MM.1S (cell line): ENCODE measurements around the gene MAP3K5.
"Not testable (repeated sequence)": the region's sequence is repeated elsewhere in the genome, so short reads cannot be mapped to it uniquely, and the experiment has no call there.

Source experiments
- DNase-seq: peaks from one replicate; pipeline ENCODE4 v3.0.0-alpha.2; 2015
- H2AFZ ChIP-seq: fragments of 300-600 bp; sonication (generic); 2 replicates; pipeline ENCODE4 v1.6.0; 2016; ENCODE audit warnings: antibody characterized with exemption, low read length
- H3F3A ChIP-seq: fragments of 300-600 bp; sonication (generic); 2 replicates; pipeline ENCODE4 v1.6.1; 2016; ENCODE audit warnings: mild to moderate bottlenecking, antibody characterized with exemption, low read length, moderate library complexity, mixed read lengths; ENCODE audit not compliant: insufficient read depth
- H3K27ac ChIP-seq: fragments of 300-600 bp; sonication (generic); 2 replicates; pipeline ENCODE4 v1.5.1; 2016; ENCODE audit warnings: mild to moderate bottlenecking, low read length
- H3K27me3 ChIP-seq: fragments of 300-600 bp; sonication (generic); replicated peaks from 2 replicates; pipeline ENCODE4 v1.6.0; 2016; ENCODE audit warnings: low read length; ENCODE audit not compliant: insufficient read depth
- H3K36me3 ChIP-seq: fragments of 300-600 bp; sonication (generic); replicated peaks from 2 replicates; pipeline ENCODE4 v1.6.1; 2016; ENCODE audit warnings: mild to moderate bottlenecking, low read length, mixed read lengths; ENCODE audit not compliant: insufficient read depth
- H3K4me1 ChIP-seq: fragments of 300-600 bp; sonication (generic); 2 replicates; pipeline ENCODE4 v1.6.1; 2016; ENCODE audit warnings: low read length, mixed read lengths
- H3K4me2 ChIP-seq: fragments of 300-600 bp; sonication (generic); 2 replicates; pipeline ENCODE4 v1.6.0; 2016; ENCODE audit warnings: low read depth, low read length
- H3K4me3 ChIP-seq: fragments of 300-600 bp; sonication (generic); 2 replicates; pipeline ENCODE4 v1.5.1; 2016; ENCODE audit warnings: low read length, mixed read lengths
- H3K79me2 ChIP-seq: fragments of 300-600 bp; sonication (generic); 2 replicates; pipeline ENCODE4 v1.6.1; 2016; ENCODE audit warnings: mixed run types, low read length, mixed read lengths
- H3K9ac ChIP-seq: fragments of 300-600 bp; sonication (generic); 2 replicates; pipeline ENCODE4 v1.6.1; 2016; ENCODE audit warnings: low read length, mixed read lengths
- H3K9me2 ChIP-seq: fragments of 300-600 bp; sonication (generic); replicated peaks from 2 replicates; pipeline ENCODE4 v1.6.1; 2016; ENCODE audit warnings: mild to moderate bottlenecking, low read length, mixed read lengths; ENCODE audit not compliant: insufficient read depth
- H3K9me3 ChIP-seq: fragments of 300-600 bp; sonication (generic); replicated peaks from 2 replicates; pipeline ENCODE4 v1.6.1; 2016; ENCODE audit warnings: mild to moderate bottlenecking, low read length, mixed read lengths; ENCODE audit not compliant: insufficient read depth
- H4K20me1 ChIP-seq: fragments of 300-600 bp; sonication (generic); 2 replicates; pipeline ENCODE4 v1.6.1; 2016; ENCODE audit warnings: mild to moderate bottlenecking, low read length, moderate library complexity, mixed read lengths; ENCODE audit not compliant: insufficient read depth
- EZH2 ChIP-seq: fragments of 300-600 bp; sonication (generic); optimal IDR thresholded peaks from 2 replicates; pipeline ENCODE3; 2017; ENCODE audit warnings: low read depth, mild to moderate bottlenecking, antibody characterized with exemption, low read length, mixed read lengths
- EZH2phosphoT487 ChIP-seq: fragments of 300-600 bp; sonication (generic); IDR thresholded peaks from 2 replicates; pipeline ENCODE4 v1.6.1; 2018; ENCODE audit warnings: antibody characterized with exemption, low read length
- TF ChIP-seq, protein P1 (sequence below): fragments of 300-600 bp; sonication (generic); IDR thresholded peaks from 2 replicates; pipeline ENCODE4 v1.5.1; 2016; ENCODE audit warnings: antibody characterized with exemption, low read length, mixed read lengths

MAP3K5 gene

DNA sequence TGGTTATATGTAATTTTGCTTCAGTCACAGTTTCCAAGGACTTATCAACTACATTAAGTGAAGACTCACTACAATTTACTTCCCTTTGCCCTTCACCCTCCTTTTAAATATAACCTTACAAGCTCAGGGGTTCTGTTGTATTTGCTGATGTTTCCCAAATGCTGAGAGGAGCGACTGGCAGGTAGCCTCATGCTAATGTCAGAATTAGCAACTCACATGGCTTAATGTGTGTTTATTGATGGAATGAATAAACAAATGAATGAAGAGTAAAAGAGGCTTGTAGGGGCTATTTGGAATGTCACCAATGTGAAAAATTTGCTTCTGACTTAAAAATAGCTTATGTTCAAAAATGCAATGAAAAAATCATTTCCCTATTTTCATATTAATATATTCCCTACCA lies 200.7 kb downstream of the MAP3K5 start:
- TF ChIP-seq, protein P1, sequence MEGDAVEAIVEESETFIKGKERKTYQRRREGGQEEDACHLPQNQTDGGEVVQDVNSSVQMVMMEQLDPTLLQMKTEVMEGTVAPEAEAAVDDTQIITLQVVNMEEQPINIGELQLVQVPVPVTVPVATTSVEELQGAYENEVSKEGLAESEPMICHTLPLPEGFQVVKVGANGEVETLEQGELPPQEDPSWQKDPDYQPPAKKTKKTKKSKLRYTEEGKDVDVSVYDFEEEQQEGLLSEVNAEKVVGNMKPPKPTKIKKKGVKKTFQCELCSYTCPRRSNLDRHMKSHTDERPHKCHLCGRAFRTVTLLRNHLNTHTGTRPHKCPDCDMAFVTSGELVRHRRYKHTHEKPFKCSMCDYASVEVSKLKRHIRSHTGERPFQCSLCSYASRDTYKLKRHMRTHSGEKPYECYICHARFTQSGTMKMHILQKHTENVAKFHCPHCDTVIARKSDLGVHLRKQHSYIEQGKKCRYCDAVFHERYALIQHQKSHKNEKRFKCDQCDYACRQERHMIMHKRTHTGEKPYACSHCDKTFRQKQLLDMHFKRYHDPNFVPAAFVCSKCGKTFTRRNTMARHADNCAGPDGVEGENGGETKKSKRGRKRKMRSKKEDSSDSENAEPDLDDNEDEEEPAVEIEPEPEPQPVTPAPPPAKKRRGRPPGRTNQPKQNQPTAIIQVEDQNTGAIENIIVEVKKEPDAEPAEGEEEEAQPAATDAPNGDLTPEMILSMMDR: no peak
- TF ChIP-seq EZH2phosphoT487: no peak
- no peak for TF ChIP-seq EZH2
- Histone ChIP-seq H3K4me3 (no peak overlapping the region), H3K9ac (no peak overlapping the region)

DNA sequence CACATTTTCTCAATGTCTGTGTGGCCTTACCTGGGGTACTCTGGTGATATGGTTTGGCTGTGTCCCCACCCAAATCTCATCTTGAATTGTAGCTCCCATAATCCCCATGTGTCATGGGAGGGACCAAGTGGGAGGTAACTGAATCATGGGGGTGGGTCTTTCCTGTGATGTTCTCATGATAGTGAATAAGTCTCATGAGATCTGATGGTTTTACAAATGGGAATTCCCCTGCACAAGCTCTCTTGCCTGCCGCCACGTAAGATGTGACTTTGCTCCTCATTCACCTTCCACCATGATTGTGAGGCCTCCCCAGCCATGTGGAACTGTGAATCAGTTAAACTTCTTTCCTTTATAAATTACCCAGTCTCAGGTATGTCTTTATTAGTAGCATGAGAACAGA lies 201.4 kb downstream of the MAP3K5 start:
- not testable (repeated sequence) for H3K27me3 ChIP-seq, H4K20me1 ChIP-seq, H2AFZ ChIP-seq, H3K9me3 ChIP-seq, H3K27ac ChIP-seq, H3F3A ChIP-seq, H3K9ac ChIP-seq, H3K36me3 ChIP-seq, H3K4me2 ChIP-seq, H3K9me2 ChIP-seq, H3K79me2 ChIP-seq, DNase-seq, H3K4me3 ChIP-seq
- H3K4me1 ChIP-seq: peaks cover 22% of the 10 kb centered on the region

More for the DNA sequence above, 200.7 kb downstream of the MAP3K5 start:
- Histone ChIP-seq H3K4me2 (no peak overlapping the region), H3K36me3 (no peaks in the 10 kb centered on the region), H4K20me1 (no peaks in the 10 kb centered on the region), H3K9me3 (no peaks in the 10 kb centered on the region), H3K79me2 (no peaks in the 10 kb centered on the region), H3K9me2 (no peaks in the 10 kb centered on the region), H2AFZ (no peak overlapping the region), H3F3A (peaks cover 6% of the 10 kb centered on the region), H3K27me3 (no peaks in the 10 kb centered on the region), H3K4me1 (peaks cover 22% of the 10 kb centered on the region), H3K27ac (no peak overlapping the region)
- DNase-seq: no peak

DNA sequence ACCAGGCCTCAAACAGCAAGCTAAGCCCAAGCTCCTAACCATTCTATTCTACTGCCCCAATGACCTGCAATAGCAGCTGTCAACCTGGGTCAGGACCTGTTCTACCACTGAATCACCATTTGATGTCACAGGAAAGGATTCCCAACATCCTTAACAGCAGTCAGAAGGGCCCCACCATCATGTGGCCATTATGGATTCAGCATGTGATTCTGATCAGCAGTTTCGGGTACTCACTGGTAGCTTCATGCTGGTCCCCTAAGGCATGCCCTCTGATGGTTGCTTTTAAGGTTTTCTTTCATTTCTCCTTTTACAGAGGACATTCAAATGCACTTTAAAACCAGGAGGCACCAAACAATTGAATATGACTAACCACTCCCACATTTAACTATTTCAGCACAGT lies 204.8 kb downstream of the MAP3K5 start:
- H3K36me3 ChIP-seq: no peaks in the 10 kb centered on the region
- TF ChIP-seq, protein P1: no peak
- TF ChIP-seq EZH2 (no peak), EZH2phosphoT487 (no peak)
- no peaks in the 10 kb centered on the region for H3K79me2 ChIP-seq
- no peaks in the 10 kb centered on the region for H4K20me1 ChIP-seq
- H3K4me3 ChIP-seq: no peak overlapping the region
- no peak overlapping the region for H3K9ac ChIP-seq
- peaks cover 4% of the 10 kb centered on the region; the same call in 1 of the 2 replicates for H3K4me1 ChIP-seq
- DNase-seq: no peak
- no peak overlapping the region for H3K4me2 ChIP-seq
- H3K27ac ChIP-seq: no peak overlapping the region
- H3K9me2 ChIP-seq: no peaks in the 10 kb centered on the region
- H3F3A ChIP-seq: no peaks in the 10 kb centered on the region
- no peaks in the 10 kb centered on the region for H3K27me3 ChIP-seq
- no peaks in the 10 kb centered on the region for H3K9me3 ChIP-seq
- H2AFZ ChIP-seq: no peak overlapping the region

DNA sequence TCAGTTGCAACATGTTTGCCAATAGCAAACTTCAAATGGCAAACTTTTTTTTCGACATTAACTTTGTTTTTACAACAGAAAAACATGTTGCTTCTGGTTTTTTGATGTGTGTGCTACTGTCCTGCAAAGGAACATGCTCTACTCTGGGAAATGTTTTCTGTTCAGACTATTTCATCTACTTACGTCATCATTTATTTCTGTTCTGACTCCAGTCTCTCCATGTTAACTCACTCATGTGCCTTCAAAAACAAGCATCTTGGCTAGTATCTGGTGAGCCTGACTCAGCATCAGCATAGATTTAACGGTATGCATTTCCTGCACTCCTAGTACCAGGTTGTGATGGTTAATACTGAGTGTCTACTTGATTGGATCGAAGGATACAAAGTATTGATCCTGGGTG lies 206.0 kb downstream of the MAP3K5 start:
- H2AFZ ChIP-seq: no peak overlapping the region

DNA sequence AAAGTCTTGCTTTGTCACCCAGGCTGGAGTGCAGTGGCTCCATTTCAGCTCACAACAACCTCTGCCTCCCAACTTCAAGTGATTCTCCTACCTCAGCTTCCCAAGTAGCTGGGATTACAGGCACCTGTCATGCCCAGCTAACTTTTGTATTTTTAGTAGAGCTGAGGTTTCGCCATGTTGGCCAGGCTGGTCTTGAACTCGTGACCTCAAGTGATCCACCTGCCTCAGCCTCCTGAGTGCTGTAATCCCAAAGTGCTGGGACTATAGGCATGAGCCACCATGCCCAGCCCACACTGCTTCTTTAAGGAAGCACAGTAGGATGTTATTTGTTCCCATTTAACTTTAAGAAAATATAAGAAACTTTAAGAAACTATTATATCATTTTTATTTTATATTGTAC lies 206.8 kb downstream of the MAP3K5 start:
- not testable (repeated sequence) for H3F3A ChIP-seq, H3K4me3 ChIP-seq, H3K4me2 ChIP-seq, H4K20me1 ChIP-seq, H3K79me2 ChIP-seq, H3K9me3 ChIP-seq, H3K9ac ChIP-seq, H3K27ac ChIP-seq, H3K4me1 ChIP-seq, H3K9me2 ChIP-seq, H3K27me3 ChIP-seq, H3K36me3 ChIP-seq, H2AFZ ChIP-seq, DNase-seq

More for the DNA sequence above, 206.0 kb downstream of the MAP3K5 start:
- Histone ChIP-seq H3K4me3 (no peak overlapping the region), H3K27ac (no peak overlapping the region), H3K9me2 (no peaks in the 10 kb centered on the region), H3K9me3 (no peaks in the 10 kb centered on the region), H3K4me1 (peaks cover 4% of the 10 kb centered on the region; the same call in 1 of the 2 replicates), H3K79me2 (no peaks in the 10 kb centered on the region), H3K4me2 (no peak overlapping the region), H4K20me1 (no peaks in the 10 kb centered on the region), H3F3A (no peaks in the 10 kb centered on the region), H3K36me3 (no peaks in the 10 kb centered on the region), H3K27me3 (no peaks in the 10 kb centered on the region), H3K9ac (no peak overlapping the region)
- TF ChIP-seq EZH2phosphoT487 (no peak), EZH2 (no peak)
- TF ChIP-seq, protein P1: no peak
- DNase-seq: no peak

DNA sequence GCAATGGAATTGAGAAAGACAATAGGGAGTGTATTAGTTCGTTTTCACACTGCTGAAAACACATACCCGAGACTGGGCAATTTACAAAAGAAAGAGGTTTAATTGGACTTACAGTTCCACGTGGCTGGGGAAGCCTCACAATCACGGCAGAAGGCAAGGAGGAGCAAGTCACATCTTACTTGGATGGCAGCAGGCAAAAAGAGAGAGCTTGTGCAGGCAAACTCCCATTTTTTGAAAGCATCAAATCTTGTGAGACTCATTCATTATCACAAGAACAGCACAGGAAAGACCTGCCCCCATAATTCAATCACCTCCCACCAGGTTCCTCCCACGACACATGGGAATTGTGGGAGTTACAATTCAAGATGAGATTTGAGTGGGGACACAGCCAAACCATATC lies 208.0 kb downstream of the MAP3K5 start:
- not testable (repeated sequence) for H3K36me3 ChIP-seq, H3K27ac ChIP-seq, H3K79me2 ChIP-seq, H4K20me1 ChIP-seq, DNase-seq, H3K27me3 ChIP-seq, H3K9me2 ChIP-seq, H3K4me3 ChIP-seq, H3F3A ChIP-seq, H2AFZ ChIP-seq, H3K4me1 ChIP-seq, H3K4me2 ChIP-seq, H3K9ac ChIP-seq, H3K9me3 ChIP-seq
